H1 (cell line): ENCODE measurements around the gene REPS2. TPM values are rescaled to one million over a fixed set of nuclear protein-coding genes. Genes with fewer than 3 reads are reported as not detected.

Source experiments
- CTCF ChIA-PET: fragments of 300-600 bp; sonication (Branson Sonifier 250); formaldehyde crosslinking; loops from one replicate; lab custom pipeline; 2021; ENCODE audit not compliant: partially characterized antibody; lab: Charles Lee
- POLR2A ChIA-PET: fragments of 300-600 bp; sonication (Branson Sonifier 250); formaldehyde crosslinking; loops from one replicate; lab custom pipeline; 2021; ENCODE audit warnings: inconsistent platforms; ENCODE audit not compliant: partially characterized antibody; lab: Charles Lee
- DNase-seq, 2 experiments: peaks; one replicate each; pipeline versions ENCODE4 v3.0.0 to v3.0.0-alpha.2; 2010 to 2022; ENCODE audit warnings: low spot score in 2 of 2, low read depth in 1 of 2, mixed read lengths in 1 of 2
- FAIRE-seq: peaks from 2 replicates; lab custom pipeline; 2011; peaks lifted over from hg19 to GRCh38; lab: Jason Lieb, UNC
- H2AFZ ChIP-seq: 2 replicates; pipeline ENCODE4 v1.8.1; 2012; ENCODE audit warnings: low read length, inconsistent platforms
- H2AK5ac ChIP-seq: 2 replicates; pipeline ENCODE4 v1.6.1; 2013; ENCODE audit warnings: low read depth, low read length
- H2BK120ac ChIP-seq: replicated peaks from 2 replicates; pipeline ENCODE3; 2013; ENCODE audit warnings: low read depth, low read length, inconsistent platforms
- H2BK12ac ChIP-seq: 2 replicates; pipeline ENCODE4 v1.6.1; 2013; ENCODE audit warnings: low read depth, low read length
- H2BK15ac ChIP-seq: 2 replicates; pipeline ENCODE4 v1.6.1; 2013; ENCODE audit warnings: low read length
- H2BK20ac ChIP-seq: 2 replicates; pipeline ENCODE4 v1.6.1; 2013; ENCODE audit warnings: low read length
- H2BK5ac ChIP-seq: 2 replicates; pipeline ENCODE4 v1.6.1; 2013; ENCODE audit warnings: low read depth, low read length
- H3K14ac ChIP-seq: 2 replicates; pipeline ENCODE4 v1.6.1; 2013; ENCODE audit warnings: inconsistent platforms; ENCODE audit not compliant: insufficient read length
- H3K18ac ChIP-seq: 2 replicates; pipeline ENCODE4 v1.6.1; 2013; ENCODE audit warnings: low read length; ENCODE audit errors: extremely low read depth
- H3K23ac ChIP-seq: 2 replicates; pipeline ENCODE4 v1.6.1; 2013; ENCODE audit warnings: inconsistent platforms; ENCODE audit not compliant: insufficient read length
- H3K23me2 ChIP-seq: 2 replicates; pipeline ENCODE4 v1.6.1; 2013; ENCODE audit warnings: low read depth, low read length
- H3K27ac ChIP-seq: 2 replicates; pipeline ENCODE4 v1.6.1; 2011; ENCODE audit warnings: low read depth, low read length, inconsistent platforms
- H3K27me3 ChIP-seq, 4 experiments: replicated peaks in 1 of 4; 1 replicate in 1 of 4; 2 replicates in 3 of 4; pipeline versions ENCODE4 v1.6.1 to v1.8.1; 2011 to 2013; ENCODE audit warnings: low read length in 3 of 4, mild to moderate bottlenecking in 3 of 4, inconsistent platforms in 2 of 4, mixed read lengths in 2 of 4, moderate library complexity in 1 of 4; ENCODE audit not compliant: control insufficient read depth in 3 of 4, insufficient read depth in 3 of 4; ENCODE audit errors: extremely low read depth in 1 of 4
- H3K36me3 ChIP-seq, 4 experiments: 2 replicates each; pipeline versions ENCODE4 v1.6.1 to v1.8.1; 2011 to 2013; ENCODE audit warnings: mild to moderate bottlenecking in 4 of 4, low read length in 3 of 4, moderate library complexity in 2 of 4, control low read depth in 1 of 4, inconsistent platforms in 1 of 4; ENCODE audit not compliant: insufficient read depth in 4 of 4, control insufficient read depth in 2 of 4
- H3K4ac ChIP-seq: replicated peaks from 2 replicates; pipeline ENCODE3; 2013; ENCODE audit warnings: low read length, low read depth, mixed read lengths, inconsistent platforms; ENCODE audit not compliant: insufficient read length
- H3K4me1 ChIP-seq, 4 experiments: replicated peaks in 1 of 4; 1 replicate in 1 of 4; 2 replicates in 3 of 4; pipeline versions ENCODE4 v1.6.1 to v1.8.1; 2011 to 2013; ENCODE audit warnings: low read length in 3 of 4, inconsistent platforms in 2 of 4, mixed read lengths in 1 of 4; ENCODE audit not compliant: insufficient read depth in 4 of 4, control insufficient read depth in 3 of 4
- H3K4me2 ChIP-seq, 2 experiments: 2 replicates each; pipeline versions ENCODE4 v1.6.1 to v1.8.1; 2011 to 2013; ENCODE audit warnings: low read depth in 2 of 2, low read length in 2 of 2, control low read depth in 1 of 2, inconsistent platforms in 1 of 2, mild to moderate bottlenecking in 1 of 2; ENCODE audit not compliant: insufficient read depth in 1 of 2
- H3K4me3 ChIP-seq, 4 experiments: fragments of 200-600, 300-600 bp in 1 of 4; sonication (generic), shearing (Covaris generic), sonication (Bioruptor Twin) in 1 of 4; 2 replicates each; pipeline versions ENCODE4 v1.5.1 to v1.8.1; 2011 to 2016; ENCODE audit warnings: low read length in 4 of 4, low read depth in 3 of 4, control low read depth in 2 of 4, inconsistent platforms in 2 of 4, mild to moderate bottlenecking in 2 of 4, mixed read lengths in 1 of 4, moderate library complexity in 1 of 4; ENCODE audit not compliant: insufficient read depth in 2 of 4; ENCODE audit errors: extremely low read depth in 1 of 4
- H3K56ac ChIP-seq: replicated peaks from 2 replicates; pipeline ENCODE3; 2013; ENCODE audit warnings: low read depth, mild to moderate bottlenecking, mixed read lengths, low read length, inconsistent platforms; ENCODE audit not compliant: insufficient read length
- H3K79me1 ChIP-seq: 2 replicates; pipeline ENCODE4 v1.6.1; 2013; ENCODE audit warnings: low read depth, low read length, control low read depth
- H3K79me2 ChIP-seq, 2 experiments: 2 replicates each; pipeline versions ENCODE4 v1.6.1 to v1.8.1; 2012 to 2013; ENCODE audit warnings: low read length in 2 of 2, mild to moderate bottlenecking in 2 of 2, inconsistent platforms in 1 of 2; ENCODE audit not compliant: insufficient read depth in 2 of 2, control insufficient read depth in 1 of 2
- H3K9ac ChIP-seq, 4 experiments: replicated peaks in 1 of 4; 1 replicate in 1 of 4; 2 replicates in 3 of 4; pipeline versions ENCODE4 v1.6.1 to v1.8.1; 2011 to 2013; ENCODE audit warnings: low read depth in 3 of 4, low read length in 3 of 4, control low read depth in 2 of 4, mild to moderate bottlenecking in 2 of 4, moderate library complexity in 2 of 4, inconsistent platforms in 1 of 4; ENCODE audit errors: extremely low read depth in 1 of 4
- H3K9me3 ChIP-seq, 2 experiments: 2 replicates each; pipeline versions ENCODE4 v1.6.1 to v1.8.1; 2012 to 2013; ENCODE audit warnings: mild to moderate bottlenecking in 2 of 2, moderate library complexity in 2 of 2, control low read depth in 1 of 2, inconsistent platforms in 1 of 2, low read depth in 1 of 2, low read length in 1 of 2, mixed read lengths in 1 of 2; ENCODE audit not compliant: insufficient read depth in 2 of 2
- H4K20me1 ChIP-seq, 2 experiments: replicated peaks in 1 of 2; 2 replicates each; pipeline versions ENCODE3 to v1.8.1; 2011 to 2013; ENCODE audit warnings: inconsistent platforms in 2 of 2, low read length in 2 of 2, mild to moderate bottlenecking in 1 of 2; ENCODE audit not compliant: insufficient read depth in 2 of 2, control insufficient read depth in 1 of 2
- H4K5ac ChIP-seq: 2 replicates; pipeline ENCODE4 v1.6.1; 2013; ENCODE audit warnings: low read length, low read depth, mixed read lengths, inconsistent platforms; ENCODE audit not compliant: insufficient read length
- H4K8ac ChIP-seq: 2 replicates; pipeline ENCODE4 v1.8.0; 2013; ENCODE audit warnings: mild to moderate bottlenecking, moderate library complexity, low read length, inconsistent platforms; ENCODE audit not compliant: insufficient read depth; ENCODE audit errors: extremely low read depth
- H4K91ac ChIP-seq: replicated peaks from 2 replicates; pipeline ENCODE3; 2013; ENCODE audit warnings: low read length, mixed read lengths, inconsistent platforms; ENCODE audit not compliant: insufficient read length
- CEBPB ChIP-seq: IDR thresholded peaks from 2 replicates; pipeline ENCODE4 v1.6.1; 2012; ENCODE audit warnings: low read depth, low read length
- KDM1A ChIP-seq: fragments of 200-600, 300-600 bp; sonication (generic); IDR thresholded peaks from 2 replicates; pipeline ENCODE4 v1.7.1; 2016; ENCODE audit warnings: mild to moderate bottlenecking, low read length, borderline replicate concordance
- POLR2AphosphoS5 ChIP-seq: IDR thresholded peaks from 2 replicates; pipeline ENCODE4 v1.6.1; 2011; ENCODE audit warnings: low read depth, low read length
- RNF2 ChIP-seq: fragments of 200-900, 300-1000 bp; sonication (generic); IDR thresholded peaks from 2 replicates; pipeline ENCODE4 v1.7.1; 2016; ENCODE audit warnings: borderline replicate concordance, low read depth, mild to moderate bottlenecking, antibody characterized with exemption, low read length; ENCODE audit not compliant: poor library complexity, severe bottlenecking; ENCODE audit errors: missing control alignments
- SIX5 ChIP-seq: IDR thresholded peaks from 2 replicates; pipeline ENCODE4 v1.6.1; 2011; ENCODE audit warnings: mild to moderate bottlenecking, low read depth, low read length
- WGBS, 2 experiments: shearing (Covaris generic) in 1 of 2; methylation state at CpG; one replicate each; pipeline versions ENCODE4 v1.1.6 to v1.1.7; 2013 to 2015; ENCODE audit warnings: low lambda C conversion rate in 2 of 2, mixed read lengths in 2 of 2, inconsistent platforms in 1 of 2, low coverage in 1 of 2, missing lambda C conversion rate in 1 of 2; ENCODE audit not compliant: insufficient replicate concordance in 2 of 2, insufficient coverage in 1 of 2, insufficient read length in 1 of 2; ENCODE audit errors: extremely low coverage in 1 of 2, missing lambda C conversion rate in 1 of 2; 5-methylcytosine and 5-hydroxymethylcytosine counted together
- polyA plus RNA-seq, 7 experiments: library from polyadenylated mRNA; depleted of rRNA in 3 of 7; stranded (reverse) in 5 of 7; unstranded in 2 of 7; fragments of >200 nt in 5 of 7; fragments of 200-250 nt in 2 of 7; gene quantifications; 1 replicate in 5 of 7; 2 replicates in 1 of 7; 4 replicates in 1 of 7; pipeline versions ENCODE4 v1.2.1 to v1.2.3, GENCODE V29; 2011 to 2013; ENCODE audit warnings: missing spikeins in 2 of 7, mixed read lengths in 2 of 7
- total RNA-seq: library from RNA; stranded (reverse); fragmentation: NEBNext Ultra II Directional; extraction: Animal tissue kit (Norgen Biotek cat#: 25700); gene quantifications from 2 replicates; pipeline ENCODE4 v1.2.1, GENCODE V29; 2021

REPS2 gene
- total and polyA plus RNA-seq, 2 of the 8 experiments (the other 6 are each of a cell fraction or from before 2014, with no cell fraction given): 0.79 to 4.3 TPM

DNA sequence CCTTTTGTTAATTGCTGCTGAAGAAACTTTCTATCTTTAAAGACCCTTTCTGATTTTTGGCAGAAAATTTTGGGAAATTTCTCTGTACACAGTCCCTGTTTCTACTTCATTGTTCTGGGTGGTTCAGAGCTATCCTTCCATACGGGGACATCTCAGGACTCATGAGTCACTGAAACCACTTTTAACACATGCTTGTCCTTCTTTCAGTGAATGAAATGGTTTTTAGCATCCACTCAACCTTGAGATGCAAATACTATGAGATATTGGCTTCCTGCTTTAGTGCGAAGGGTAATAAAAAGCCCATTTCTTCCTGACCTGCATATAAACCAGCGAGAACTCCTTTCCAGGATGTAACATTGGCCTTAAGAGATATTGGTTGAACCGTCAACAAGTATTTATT, 158.0 kb downstream of the REPS2 start:
- TF ChIP-seq SIX5: no peak
- TF ChIP-seq KDM1A: no peak
- no peak for TF ChIP-seq POLR2AphosphoS5
- no peak for TF ChIP-seq RNF2
- TF ChIP-seq CEBPB: no peak
- H3K14ac ChIP-seq: no peak overlapping the region
- H4K20me1 ChIP-seq: no peaks in the 10 kb centered on the region
- no peaks in the 10 kb centered on the region for H3K36me3 ChIP-seq
- H2AFZ ChIP-seq: no peak overlapping the region
- CTCF ChIA-PET: interaction anchor here (0.6 to 1.3 kb wide), 2 partner anchors 22 to 621 kb away, joined by 3 to 6 read pairs; no protein-coding TSS in a partner anchor
- H2AK5ac ChIP-seq: no peak overlapping the region
- no peak overlapping the region for H3K4ac ChIP-seq
- H3K9me3 ChIP-seq: peaks cover 0 to 3% of the 10 kb centered on the region in 2 experiments; a peak in 1 of 4 replicates
- H3K4me3 ChIP-seq: no peak overlapping the region
- FAIRE-seq: peak; percentile 7
- WGBS, 2 experiments: 100% methylated on average over 4 of the region's 4 CpGs; no CpG with 5 or more reads in 1 of the 2 experiments
- H3K56ac ChIP-seq: no peak overlapping the region
- H3K79me1 ChIP-seq: no peaks in the 10 kb centered on the region
- no peak overlapping the region for H3K18ac ChIP-seq
- H3K9ac ChIP-seq: no peak overlapping the region
- H2BK20ac ChIP-seq: no peak overlapping the region
- H3K4me2 ChIP-seq: no peak overlapping the region
- H2BK5ac ChIP-seq: no peak overlapping the region
- no peaks in the 10 kb centered on the region for H3K27me3 ChIP-seq
- no peak overlapping the region for H4K5ac ChIP-seq
- no peak for DNase-seq
- no peaks in the 10 kb centered on the region for H3K23me2 ChIP-seq
- no peaks in the 10 kb centered on the region for H3K4me1 ChIP-seq
- no peak overlapping the region for H2BK120ac ChIP-seq
- H3K79me2 ChIP-seq: no peaks in the 10 kb centered on the region
- H4K8ac ChIP-seq: no peak overlapping the region
- POLR2A ChIA-PET: no interaction called here
- no peak overlapping the region for H4K91ac ChIP-seq
- H3K27ac ChIP-seq: no peak overlapping the region
- H2BK12ac ChIP-seq: no peak overlapping the region
- no peak overlapping the region for H3K23ac ChIP-seq
- no peak overlapping the region for H2BK15ac ChIP-seq
